ENCODE results near the gene TFCP2.

Gene TFCP2

GRCh38 chr12:51208016-51208660 is 35.2 kb upstream of the TFCP2 start:
- Mint-ChIP-seq H3K27me3 (no peaks in the 10 kb centered on the region), H3K4me3 (no peak overlapping the region), H3K36me3 (ENCODE audit: insufficient read depth) (no peaks in the 10 kb centered on the region), H3K4me1 (peaks cover 5% of the 10 kb centered on the region), H3K9me3 (no peaks in the 10 kb centered on the region), H3K27ac (ENCODE audit: low read depth) (no peak overlapping the region)
- DNase-seq (ENCODE audit: low spot score in 2 of 2) (no peak), ATAC-seq (replicated peaks; ENCODE audit: extremely low read depth, poor library complexity, severe bottlenecking) (no peak)

GRCh38 chr12:51205350-51205749 is 32.4 kb upstream of the TFCP2 start:
- H3K27ac Mint-ChIP-seq (ENCODE audit: low read depth), result no peak overlapping the region
- no peaks in the 10 kb centered on the region for H3K4me1 Mint-ChIP-seq
- no peaks in the 10 kb centered on the region for H3K9me3 Mint-ChIP-seq
- H3K27me3 Mint-ChIP-seq, result no peaks in the 10 kb centered on the region
- ATAC-seq (replicated peaks; ENCODE audit: extremely low read depth, poor library complexity, severe bottlenecking) (no peak), DNase-seq (ENCODE audit: low spot score in 2 of 2) (no peak)
- H3K36me3 Mint-ChIP-seq (ENCODE audit: insufficient read depth), result peaks cover 2% of the 10 kb centered on the region
- no peak overlapping the region for H3K4me3 Mint-ChIP-seq

- no peak for ATAC-seq (replicated peaks; ENCODE audit: extremely low read depth, poor library complexity, severe bottlenecking)
- H3K4me3 Mint-ChIP-seq, result no peak overlapping the region
- DNase-seq (ENCODE audit: low spot score in 2 of 2), result no peak
Measured at GRCh38 chr12:51202718-51203117, 29.8 kb upstream of the TFCP2 start.

GRCh38 chr12:51200806-51201205 is 27.9 kb upstream of the TFCP2 start:
- H3K27ac Mint-ChIP-seq (ENCODE audit: low read depth), result no peak overlapping the region
- no peaks in the 10 kb centered on the region for H3K27me3 Mint-ChIP-seq

More at GRCh38 chr12:51202718-51203117, 29.8 kb upstream of the TFCP2 start:
- Mint-ChIP-seq H3K27ac (ENCODE audit: low read depth) (no peak overlapping the region), H3K9me3 (no peaks in the 10 kb centered on the region), H3K27me3 (no peaks in the 10 kb centered on the region), H3K4me1 (no peaks in the 10 kb centered on the region), H3K36me3 (ENCODE audit: insufficient read depth) (peaks cover 4% of the 10 kb centered on the region)

GRCh38 chr12:51200156-51200555 is 27.2 kb upstream of the TFCP2 start:
- Mint-ChIP-seq H3K9me3 (no peaks in the 10 kb centered on the region), H3K4me3 (no peak overlapping the region), H3K27me3 (no peaks in the 10 kb centered on the region), H3K4me1 (no peaks in the 10 kb centered on the region), H3K36me3 (ENCODE audit: insufficient read depth) (peaks cover 4% of the 10 kb centered on the region), H3K27ac (ENCODE audit: low read depth) (peak overlapping the region; percentile 14)
- DNase-seq (ENCODE audit: low spot score in 2 of 2) (no peak), ATAC-seq (replicated peaks; ENCODE audit: extremely low read depth, poor library complexity, severe bottlenecking) (no peak)

More at GRCh38 chr12:51200806-51201205, 27.9 kb upstream of the TFCP2 start:
- no peaks in the 10 kb centered on the region for H3K4me1 Mint-ChIP-seq
- H3K36me3 Mint-ChIP-seq (ENCODE audit: insufficient read depth), result peaks cover 4% of the 10 kb centered on the region
- H3K4me3 Mint-ChIP-seq, result no peak overlapping the region
- H3K9me3 Mint-ChIP-seq, result no peaks in the 10 kb centered on the region
- ATAC-seq (replicated peaks; ENCODE audit: extremely low read depth, poor library complexity, severe bottlenecking) (no peak), DNase-seq (ENCODE audit: low spot score in 2 of 2) (no peak)

DNA sequence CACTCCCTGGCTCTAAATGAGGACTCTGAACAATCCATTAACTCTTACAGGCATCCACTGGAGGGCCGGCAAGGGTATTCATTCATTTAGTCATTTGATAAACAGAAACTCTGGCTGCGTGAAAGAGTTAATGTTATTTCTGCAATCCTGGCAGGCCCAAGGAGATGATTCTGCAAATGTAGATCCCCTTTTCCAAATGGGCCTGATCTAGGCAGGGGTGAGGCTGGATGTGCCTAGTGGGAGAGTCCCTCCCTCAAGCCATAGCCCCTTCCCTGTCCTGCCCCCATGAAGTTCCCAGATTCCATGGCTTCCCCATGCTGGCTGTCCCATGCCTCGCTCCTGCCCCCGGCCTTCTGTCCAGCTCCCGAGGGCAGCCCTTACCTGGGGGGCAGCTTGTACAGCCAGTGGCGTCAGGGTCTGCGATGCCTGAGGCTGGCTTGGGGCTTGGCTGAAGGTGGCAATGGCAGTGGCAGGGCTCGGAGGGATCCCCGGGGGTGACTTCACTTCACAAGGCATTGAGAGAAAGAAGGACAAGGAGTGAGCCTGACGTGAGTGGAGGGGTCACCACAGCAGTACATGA is 26.5 kb upstream of the TFCP2 start:
- peaks cover 4% of the 10 kb centered on the region for H3K36me3 Mint-ChIP-seq (ENCODE audit: insufficient read depth)
- no peak for ATAC-seq (replicated peaks; ENCODE audit: extremely low read depth, poor library complexity, severe bottlenecking)

GRCh38 chr12:51198568-51199365 is 25.8 kb upstream of the TFCP2 start:
- Mint-ChIP-seq H3K27me3 (no peaks in the 10 kb centered on the region), H3K4me1 (no peaks in the 10 kb centered on the region), H3K27ac (ENCODE audit: low read depth) (no peak overlapping the region), H3K9me3 (no peaks in the 10 kb centered on the region), H3K4me3 (no peak overlapping the region), H3K36me3 (ENCODE audit: insufficient read depth) (peaks cover 4% of the 10 kb centered on the region)
- DNase-seq (ENCODE audit: low spot score in 2 of 2), result no peak
- ATAC-seq (replicated peaks; ENCODE audit: extremely low read depth, poor library complexity, severe bottlenecking), result no peak

More for the DNA sequence above, 26.5 kb upstream of the TFCP2 start:
- Mint-ChIP-seq H3K4me3 (no peak overlapping the region), H3K9me3 (no peaks in the 10 kb centered on the region), H3K27ac (ENCODE audit: low read depth) (peak overlapping the region; percentile 14), H3K4me1 (no peaks in the 10 kb centered on the region), H3K27me3 (no peaks in the 10 kb centered on the region)
- DNase-seq (ENCODE audit: low spot score in 2 of 2), result no peak

- DNase-seq (ENCODE audit: low spot score in 2 of 2) (no peak), ATAC-seq (replicated peaks; ENCODE audit: extremely low read depth, poor library complexity, severe bottlenecking) (no peak)
- no peaks in the 10 kb centered on the region for H3K4me1 Mint-ChIP-seq
- H3K27me3 Mint-ChIP-seq, result no peaks in the 10 kb centered on the region
- H3K4me3 Mint-ChIP-seq, result no peak overlapping the region
- H3K9me3 Mint-ChIP-seq, result no peaks in the 10 kb centered on the region
- H3K27ac Mint-ChIP-seq (ENCODE audit: low read depth), result no peak overlapping the region
- H3K36me3 Mint-ChIP-seq (ENCODE audit: insufficient read depth), result peaks cover 6% of the 10 kb centered on the region
Measured at GRCh38 chr12:51197736-51198567, 25.0 kb upstream of the TFCP2 start.

- no peak overlapping the region for H3K4me3 Mint-ChIP-seq
- no peak overlapping the region for H3K27ac Mint-ChIP-seq (ENCODE audit: low read depth)
- peaks cover 4% of the 10 kb centered on the region for H3K36me3 Mint-ChIP-seq (ENCODE audit: insufficient read depth)
- H3K27me3 Mint-ChIP-seq, result no peaks in the 10 kb centered on the region
- no peak for DNase-seq (ENCODE audit: low spot score in 2 of 2)
- H3K4me1 Mint-ChIP-seq, result no peaks in the 10 kb centered on the region
- no peaks in the 10 kb centered on the region for H3K9me3 Mint-ChIP-seq
- ATAC-seq (replicated peaks; ENCODE audit: extremely low read depth, poor library complexity, severe bottlenecking), result no peak
Measured at GRCh38 chr12:51196547-51196946, 23.6 kb upstream of the TFCP2 start.

- DNase-seq (ENCODE audit: low spot score in 2 of 2) (no peak), ATAC-seq (replicated peaks; ENCODE audit: extremely low read depth, poor library complexity, severe bottlenecking) (no peak)
- H3K36me3 Mint-ChIP-seq (ENCODE audit: insufficient read depth), result peaks cover 4% of the 10 kb centered on the region
- no peaks in the 10 kb centered on the region for H3K9me3 Mint-ChIP-seq
- H3K27me3 Mint-ChIP-seq, result no peaks in the 10 kb centered on the region
- no peak overlapping the region for H3K4me3 Mint-ChIP-seq
- H3K27ac Mint-ChIP-seq (ENCODE audit: low read depth), result no peak overlapping the region
- no peaks in the 10 kb centered on the region for H3K4me1 Mint-ChIP-seq
Measured at GRCh38 chr12:51195841-51196240, 22.9 kb upstream of the TFCP2 start.

GRCh38 chr12:51192284-51192671 is 19.3 kb upstream of the TFCP2 start:
- no peaks in the 10 kb centered on the region for H3K4me1 Mint-ChIP-seq
- no peak for ATAC-seq (replicated peaks; ENCODE audit: extremely low read depth, poor library complexity, severe bottlenecking)

GRCh38 chr12:51191516-51192283 is 18.8 kb upstream of the TFCP2 start:
- Mint-ChIP-seq H3K27me3 (no peaks in the 10 kb centered on the region), H3K4me1 (no peaks in the 10 kb centered on the region), H3K9me3 (no peaks in the 10 kb centered on the region), H3K36me3 (ENCODE audit: insufficient read depth) (peaks cover 10% of the 10 kb centered on the region), H3K4me3 (no peak overlapping the region), H3K27ac (ENCODE audit: low read depth) (no peak overlapping the region)
- no peak for DNase-seq (ENCODE audit: low spot score in 2 of 2)
- no peak for ATAC-seq (replicated peaks; ENCODE audit: extremely low read depth, poor library complexity, severe bottlenecking)

More at GRCh38 chr12:51192284-51192671, 19.3 kb upstream of the TFCP2 start:
- H3K4me3 Mint-ChIP-seq, result no peak overlapping the region
- no peak for DNase-seq (ENCODE audit: low spot score in 2 of 2)
- no peaks in the 10 kb centered on the region for H3K27me3 Mint-ChIP-seq
- H3K9me3 Mint-ChIP-seq, result no peaks in the 10 kb centered on the region
- H3K27ac Mint-ChIP-seq (ENCODE audit: low read depth), result no peak overlapping the region
- peaks cover 10% of the 10 kb centered on the region for H3K36me3 Mint-ChIP-seq (ENCODE audit: insufficient read depth)
